HepG2 (cell line): Measurements from ENCODE around the gene GOLGA6D. TPM values are rescaled to one million over a fixed set of nuclear protein-coding genes. Genes with fewer than 3 reads are reported as not detected.

ENCODE experiments used
- CCDC6 ChIP-seq: sonication (generic); formaldehyde crosslinking; IDR thresholded peaks from 2 replicates; pipeline ENCODE4 v1.8.1; 2022; ENCODE audit warnings: mild to moderate bottlenecking, missing genetic modification reagents, moderate library complexity
- PTBP1 ChIP-seq: fragments of 200-400 bp; formaldehyde crosslinking; IDR thresholded peaks from 2 replicates; pipeline ENCODE4 v1.6.1; 2018; ENCODE audit warnings: low read length, low read depth; ENCODE audit not compliant: poor library complexity, severe bottlenecking
- SAFB2 ChIP-seq: sonication (generic); formaldehyde crosslinking; IDR thresholded peaks from 2 replicates; pipeline ENCODE4 v1.5.1; 2020; ENCODE audit warnings: missing genetic modification reagents, low read depth, mild to moderate bottlenecking, borderline replicate concordance
- ZMYM4 ChIP-seq: sonication (generic); formaldehyde crosslinking; IDR thresholded peaks from 2 replicates; pipeline ENCODE4 v1.8.1; 2023; ENCODE audit warnings: mild to moderate bottlenecking, missing genetic modification reagents
- ZNF510 ChIP-seq: sonication (generic); formaldehyde crosslinking; IDR thresholded peaks from 2 replicates; pipeline ENCODE4 v1.4.0; 2020; ENCODE audit warnings: low read depth, mild to moderate bottlenecking, missing genetic modification reagents
- ZNF672 ChIP-seq: sonication (generic); formaldehyde crosslinking; IDR thresholded peaks from 2 replicates; pipeline ENCODE4 v1.8.1; 2022; ENCODE audit warnings: missing genetic modification reagents
- polyA plus RNA-seq, 8 experiments: library from polyadenylated mRNA; depleted of rRNA in 3 of 8; stranded (reverse) in 7 of 8; unstranded in 1 of 8; fragments of >200 nt; fragmentation: Illumina TruSeq in 4 of 8; extraction: Trizol in 4 of 8; gene quantifications; 2 replicates each; pipeline versions ENCODE4 v1.2.1 to v1.2.3, GENCODE V29; 2011 to 2016; ENCODE audit warnings: low read depth in 4 of 8, missing spikeins in 1 of 8, mixed read lengths in 1 of 8; ENCODE audit not compliant: insufficient read depth in 1 of 8
- total RNA-seq, 5 experiments: library from RNA; depleted of rRNA; stranded (reverse); fragments of >200 nt; fragmentation: Illumina TruSeq; extraction: Trizol; gene quantifications; 2 replicates each; pipeline ENCODE4 v1.2.3, GENCODE V29; 2016; ENCODE audit warnings: low read depth in 1 of 5
- TF ChIP-seq, protein P1 (sequence below): sonication (generic); formaldehyde crosslinking; IDR thresholded peaks from 2 replicates; pipeline ENCODE4 v1.5.1; 2020; ENCODE audit warnings: mild to moderate bottlenecking, missing genetic modification reagents, borderline replicate concordance
- TF ChIP-seq, protein P2 (sequence below): sonication (generic); formaldehyde crosslinking; IDR thresholded peaks from 2 replicates; pipeline ENCODE4 v1.4.0; 2020; ENCODE audit warnings: mild to moderate bottlenecking, low read depth, missing genetic modification reagents
- TF ChIP-seq, protein P3 (sequence below), 2 experiments: sonication (generic) in 1 of 2; formaldehyde crosslinking in 1 of 2; IDR thresholded peaks; 2 replicates each; pipeline versions ENCODE4 v1.5.1 to v1.6.1; 2011 to 2020; ENCODE audit warnings: borderline replicate concordance in 1 of 2, low read depth in 1 of 2, low read length in 1 of 2, mild to moderate bottlenecking in 1 of 2, missing genetic modification reagents in 1 of 2, moderate library complexity in 1 of 2
- TF ChIP-seq, protein P4 (sequence below): sonication (generic); formaldehyde crosslinking; IDR thresholded peaks from 2 replicates; pipeline ENCODE4 v1.4.0; 2020; ENCODE audit warnings: mild to moderate bottlenecking, missing genetic modification reagents
- TF ChIP-seq, protein P5 (sequence below): IDR thresholded peaks from 2 replicates; pipeline ENCODE4 v1.6.1; 2016; ENCODE audit warnings: low read depth, control low read depth
- TF ChIP-seq, protein P6 (sequence below): sonication (generic); formaldehyde crosslinking; IDR thresholded peaks from 2 replicates; pipeline ENCODE4 v1.4.0; 2020; ENCODE audit warnings: missing genetic modification reagents

The GOLGA6D gene
- total and polyA plus RNA-seq, 2 of the 13 experiments (the other 11 are each of a cell fraction or from before 2014, with no cell fraction given): 0.04 TPM; not detected in 1

DNA sequence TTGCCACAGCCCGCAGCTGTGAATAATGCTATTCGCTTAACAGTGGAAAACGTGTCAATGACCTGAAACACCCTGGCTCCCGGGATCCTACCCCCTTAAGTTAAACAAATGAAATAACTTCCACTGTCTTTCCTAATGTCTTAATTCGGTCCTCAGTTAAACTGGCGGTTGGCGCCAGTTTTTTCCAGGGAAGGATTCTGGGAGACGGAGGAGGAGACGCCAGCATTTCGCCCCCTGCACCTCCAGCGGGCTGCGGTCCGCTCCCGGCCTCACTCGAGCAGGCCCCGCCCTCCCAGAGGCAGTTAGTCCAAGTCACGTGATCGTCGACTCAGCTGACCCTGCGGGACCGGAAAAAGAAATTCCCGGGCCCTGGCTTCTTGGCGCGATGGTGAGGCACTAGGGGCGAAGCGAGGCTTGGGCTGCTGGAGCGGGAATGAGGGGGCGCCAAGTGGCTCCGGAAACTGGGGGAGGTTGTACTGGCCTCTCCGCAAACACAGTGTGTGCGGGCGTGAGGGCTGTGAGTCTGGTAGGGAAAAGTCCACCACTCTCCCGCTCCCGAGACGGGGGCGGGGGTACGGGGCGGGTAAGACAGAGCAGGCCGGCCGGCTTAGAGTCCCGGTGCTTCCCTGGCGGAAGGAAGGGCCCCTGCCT is 53.2 kb downstream of the GOLGA6D start, which contains the start of gene COMMD4 (continued):
- TF ChIP-seq, protein P1, sequence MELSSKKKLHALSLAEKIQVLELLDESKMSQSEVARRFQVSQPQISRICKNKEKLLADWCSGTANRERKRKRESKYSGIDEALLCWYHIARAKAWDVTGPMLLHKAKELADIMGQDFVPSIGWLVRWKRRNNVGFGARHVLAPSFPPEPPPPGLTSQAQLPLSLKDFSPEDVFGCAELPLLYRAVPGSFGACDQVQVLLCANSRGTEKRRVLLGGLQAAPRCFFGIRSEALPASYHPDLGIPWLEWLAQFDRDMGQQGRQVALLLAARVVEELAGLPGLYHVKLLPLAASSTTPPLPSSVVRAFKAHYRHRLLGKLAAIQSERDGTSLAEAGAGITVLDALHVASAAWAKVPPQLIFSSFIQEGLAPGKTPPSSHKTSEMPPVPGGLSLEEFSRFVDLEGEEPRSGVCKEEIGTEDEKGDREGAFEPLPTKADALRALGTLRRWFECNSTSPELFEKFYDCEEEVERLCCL: no peak
- TF ChIP-seq PTBP1 (peak; percentile 62), CCDC6 (CRISPR knock-in tag) (peak; percentile 61; the same call in 1 of the 2 replicates), ZNF672 (CRISPR knock-in tag) (no peak), ZMYM4 (CRISPR knock-in tag) (peak; percentile 65; the same call in 1 of the 2 replicates), SAFB2 (CRISPR knock-in tag) (peak; percentile 59; the same call in 1 of the 2 replicates), ZNF510 (CRISPR knock-in tag) (peak; percentile 65; the same call in 1 of the 2 replicates)
- TF ChIP-seq, protein P2, sequence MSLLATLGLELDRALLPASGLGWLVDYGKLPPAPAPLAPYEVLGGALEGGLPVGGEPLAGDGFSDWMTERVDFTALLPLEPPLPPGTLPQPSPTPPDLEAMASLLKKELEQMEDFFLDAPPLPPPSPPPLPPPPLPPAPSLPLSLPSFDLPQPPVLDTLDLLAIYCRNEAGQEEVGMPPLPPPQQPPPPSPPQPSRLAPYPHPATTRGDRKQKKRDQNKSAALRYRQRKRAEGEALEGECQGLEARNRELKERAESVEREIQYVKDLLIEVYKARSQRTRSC (CRISPR knock-in tag): no peak
- TF ChIP-seq, protein P3, sequence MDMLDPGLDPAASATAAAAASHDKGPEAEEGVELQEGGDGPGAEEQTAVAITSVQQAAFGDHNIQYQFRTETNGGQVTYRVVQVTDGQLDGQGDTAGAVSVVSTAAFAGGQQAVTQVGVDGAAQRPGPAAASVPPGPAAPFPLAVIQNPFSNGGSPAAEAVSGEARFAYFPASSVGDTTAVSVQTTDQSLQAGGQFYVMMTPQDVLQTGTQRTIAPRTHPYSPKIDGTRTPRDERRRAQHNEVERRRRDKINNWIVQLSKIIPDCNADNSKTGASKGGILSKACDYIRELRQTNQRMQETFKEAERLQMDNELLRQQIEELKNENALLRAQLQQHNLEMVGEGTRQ (IDR thresholded peaks at IDR 0.05; ENCODE audit: low read depth, low read length): peak; percentile 96
- TF ChIP-seq, protein P3 (CRISPR knock-in tag; IDR thresholded peaks at IDR 0.05; ENCODE audit: borderline replicate concordance): peak; percentile 99; the same call in 1 of the 2 replicates
- TF ChIP-seq, protein P4, sequence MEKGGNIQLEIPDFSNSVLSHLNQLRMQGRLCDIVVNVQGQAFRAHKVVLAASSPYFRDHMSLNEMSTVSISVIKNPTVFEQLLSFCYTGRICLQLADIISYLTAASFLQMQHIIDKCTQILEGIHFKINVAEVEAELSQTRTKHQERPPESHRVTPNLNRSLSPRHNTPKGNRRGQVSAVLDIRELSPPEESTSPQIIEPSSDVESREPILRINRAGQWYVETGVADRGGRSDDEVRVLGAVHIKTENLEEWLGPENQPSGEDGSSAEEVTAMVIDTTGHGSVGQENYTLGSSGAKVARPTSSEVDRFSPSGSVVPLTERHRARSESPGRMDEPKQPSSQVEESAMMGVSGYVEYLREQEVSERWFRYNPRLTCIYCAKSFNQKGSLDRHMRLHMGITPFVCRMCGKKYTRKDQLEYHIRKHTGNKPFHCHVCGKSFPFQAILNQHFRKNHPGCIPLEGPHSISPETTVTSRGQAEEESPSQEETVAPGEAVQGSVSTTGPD (CRISPR knock-in tag): 0 out of 2 replicates have a peak, but pooled peaks have one; percentile 31
- TF ChIP-seq, protein P5, sequence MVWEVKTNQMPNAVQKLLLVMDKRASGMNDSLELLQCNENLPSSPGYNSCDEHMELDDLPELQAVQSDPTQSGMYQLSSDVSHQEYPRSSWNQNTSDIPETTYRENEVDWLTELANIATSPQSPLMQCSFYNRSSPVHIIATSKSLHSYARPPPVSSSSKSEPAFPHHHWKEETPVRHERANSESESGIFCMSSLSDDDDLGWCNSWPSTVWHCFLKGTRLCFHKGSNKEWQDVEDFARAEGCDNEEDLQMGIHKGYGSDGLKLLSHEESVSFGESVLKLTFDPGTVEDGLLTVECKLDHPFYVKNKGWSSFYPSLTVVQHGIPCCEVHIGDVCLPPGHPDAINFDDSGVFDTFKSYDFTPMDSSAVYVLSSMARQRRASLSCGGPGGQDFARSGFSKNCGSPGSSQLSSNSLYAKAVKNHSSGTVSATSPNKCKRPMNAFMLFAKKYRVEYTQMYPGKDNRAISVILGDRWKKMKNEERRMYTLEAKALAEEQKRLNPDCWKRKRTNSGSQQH (CRISPR knock-in tag): peak; percentile 92; the same call in 1 of the 2 replicates
- TF ChIP-seq, protein P6, sequence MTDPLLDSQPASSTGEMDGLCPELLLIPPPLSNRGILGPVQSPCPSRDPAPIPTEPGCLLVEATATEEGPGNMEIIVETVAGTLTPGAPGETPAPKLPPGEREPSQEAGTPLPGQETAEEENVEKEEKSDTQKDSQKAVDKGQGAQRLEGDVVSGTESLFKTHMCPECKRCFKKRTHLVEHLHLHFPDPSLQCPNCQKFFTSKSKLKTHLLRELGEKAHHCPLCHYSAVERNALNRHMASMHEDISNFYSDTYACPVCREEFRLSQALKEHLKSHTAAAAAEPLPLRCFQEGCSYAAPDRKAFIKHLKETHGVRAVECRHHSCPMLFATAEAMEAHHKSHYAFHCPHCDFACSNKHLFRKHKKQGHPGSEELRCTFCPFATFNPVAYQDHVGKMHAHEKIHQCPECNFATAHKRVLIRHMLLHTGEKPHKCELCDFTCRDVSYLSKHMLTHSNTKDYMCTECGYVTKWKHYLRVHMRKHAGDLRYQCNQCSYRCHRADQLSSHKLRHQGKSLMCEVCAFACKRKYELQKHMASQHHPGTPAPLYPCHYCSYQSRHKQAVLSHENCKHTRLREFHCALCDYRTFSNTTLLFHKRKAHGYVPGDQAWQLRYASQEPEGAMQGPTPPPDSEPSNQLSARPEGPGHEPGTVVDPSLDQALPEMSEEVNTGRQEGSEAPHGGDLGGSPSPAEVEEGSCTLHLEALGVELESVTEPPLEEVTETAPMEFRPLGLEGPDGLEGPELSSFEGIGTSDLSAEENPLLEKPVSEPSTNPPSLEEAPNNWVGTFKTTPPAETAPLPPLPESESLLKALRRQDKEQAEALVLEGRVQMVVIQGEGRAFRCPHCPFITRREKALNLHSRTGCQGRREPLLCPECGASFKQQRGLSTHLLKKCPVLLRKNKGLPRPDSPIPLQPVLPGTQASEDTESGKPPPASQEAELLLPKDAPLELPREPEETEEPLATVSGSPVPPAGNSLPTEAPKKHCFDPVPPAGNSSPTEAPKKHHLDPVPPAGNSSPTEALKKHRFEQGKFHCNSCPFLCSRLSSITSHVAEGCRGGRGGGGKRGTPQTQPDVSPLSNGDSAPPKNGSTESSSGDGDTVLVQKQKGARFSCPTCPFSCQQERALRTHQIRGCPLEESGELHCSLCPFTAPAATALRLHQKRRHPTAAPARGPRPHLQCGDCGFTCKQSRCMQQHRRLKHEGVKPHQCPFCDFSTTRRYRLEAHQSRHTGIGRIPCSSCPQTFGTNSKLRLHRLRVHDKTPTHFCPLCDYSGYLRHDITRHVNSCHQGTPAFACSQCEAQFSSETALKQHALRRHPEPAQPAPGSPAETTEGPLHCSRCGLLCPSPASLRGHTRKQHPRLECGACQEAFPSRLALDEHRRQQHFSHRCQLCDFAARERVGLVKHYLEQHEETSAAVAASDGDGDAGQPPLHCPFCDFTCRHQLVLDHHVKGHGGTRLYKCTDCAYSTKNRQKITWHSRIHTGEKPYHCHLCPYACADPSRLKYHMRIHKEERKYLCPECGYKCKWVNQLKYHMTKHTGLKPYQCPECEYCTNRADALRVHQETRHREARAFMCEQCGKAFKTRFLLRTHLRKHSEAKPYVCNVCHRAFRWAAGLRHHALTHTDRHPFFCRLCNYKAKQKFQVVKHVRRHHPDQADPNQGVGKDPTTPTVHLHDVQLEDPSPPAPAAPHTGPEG (CRISPR knock-in tag): 0 out of 2 replicates have a peak, but pooled peaks have one; percentile 64
